GM21381 (cell line): Measurements from ENCODE around the gene GTF3C4.

ENCODE experiments used
- ATAC-seq: cut with Tn5 transposase; IDR thresholded peaks from one replicate; pipeline ENCODE4 v1.9.1; 2021; ENCODE audit warnings: mild to moderate bottlenecking, moderate library complexity; ENCODE audit not compliant: unreplicated experiment

GTF3C4 gene

DNA sequence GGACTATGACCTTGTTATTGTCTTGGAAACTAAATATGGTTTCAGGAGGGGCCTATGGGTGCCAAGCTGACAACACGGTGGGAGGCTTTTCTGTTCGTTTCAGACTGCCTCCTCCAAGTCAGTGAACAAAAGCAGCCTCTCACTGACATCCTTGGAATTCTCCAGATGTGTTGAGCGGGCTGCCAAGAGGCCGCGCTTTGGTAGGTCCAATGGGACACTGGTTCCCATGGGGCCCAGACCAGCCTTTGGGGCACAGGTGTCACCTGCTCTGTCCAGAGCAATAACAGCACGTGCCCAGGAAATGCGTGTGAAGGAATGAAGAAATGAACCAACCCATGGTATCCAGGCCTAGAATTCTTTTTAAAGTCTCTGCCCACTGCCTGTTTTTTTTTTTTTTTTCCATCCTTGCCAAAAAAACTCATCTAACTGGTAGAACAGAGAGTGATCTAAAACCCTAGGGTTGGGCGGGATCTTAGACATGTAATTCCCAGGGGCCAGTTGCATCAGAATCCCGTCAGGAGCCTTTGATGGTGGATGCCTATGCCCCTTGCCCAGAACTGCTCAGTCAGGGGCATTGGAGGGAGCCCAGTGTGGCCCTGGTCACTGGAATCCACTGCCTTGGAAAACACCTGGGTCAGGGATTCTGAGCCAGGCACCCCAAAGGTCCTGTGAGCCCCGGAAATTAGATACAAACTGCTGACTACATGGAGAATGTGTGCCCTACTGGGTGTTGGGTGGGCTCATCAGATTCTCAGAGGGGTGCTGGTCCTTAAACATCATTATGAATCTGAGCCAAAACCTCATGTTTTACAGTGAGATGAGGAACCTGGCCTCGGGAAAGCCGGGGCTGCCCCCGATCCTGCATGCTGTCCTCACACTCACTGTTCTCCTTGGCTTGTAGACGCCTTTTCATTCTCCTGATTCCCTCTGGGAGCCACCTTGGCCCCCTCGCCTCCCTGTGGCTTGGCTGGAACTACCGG, 60.1 kb downstream of the GTF3C4 start:
- ATAC-seq, result no peak

DNA sequence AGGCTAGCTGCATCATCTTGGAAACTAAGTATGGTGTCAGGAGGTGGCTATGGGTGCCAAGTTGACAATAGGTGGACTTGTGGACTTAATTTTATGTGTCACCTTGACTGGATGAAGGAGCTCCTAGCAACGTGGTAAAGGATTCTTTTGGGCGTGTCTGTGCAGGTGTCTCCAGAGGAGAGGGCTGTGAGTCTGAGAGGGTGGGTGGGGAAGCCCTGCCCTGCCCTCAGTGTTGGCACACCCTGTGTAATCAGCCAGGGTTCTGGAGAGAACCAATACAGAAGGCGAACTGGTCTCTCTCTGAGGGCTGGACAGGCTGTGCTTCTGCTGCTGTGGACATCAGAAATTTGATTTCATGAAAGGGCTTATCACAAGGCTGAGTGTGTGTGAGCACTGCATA, 61.0 kb downstream of the GTF3C4 start:
- ATAC-seq, result no peak

DNA sequence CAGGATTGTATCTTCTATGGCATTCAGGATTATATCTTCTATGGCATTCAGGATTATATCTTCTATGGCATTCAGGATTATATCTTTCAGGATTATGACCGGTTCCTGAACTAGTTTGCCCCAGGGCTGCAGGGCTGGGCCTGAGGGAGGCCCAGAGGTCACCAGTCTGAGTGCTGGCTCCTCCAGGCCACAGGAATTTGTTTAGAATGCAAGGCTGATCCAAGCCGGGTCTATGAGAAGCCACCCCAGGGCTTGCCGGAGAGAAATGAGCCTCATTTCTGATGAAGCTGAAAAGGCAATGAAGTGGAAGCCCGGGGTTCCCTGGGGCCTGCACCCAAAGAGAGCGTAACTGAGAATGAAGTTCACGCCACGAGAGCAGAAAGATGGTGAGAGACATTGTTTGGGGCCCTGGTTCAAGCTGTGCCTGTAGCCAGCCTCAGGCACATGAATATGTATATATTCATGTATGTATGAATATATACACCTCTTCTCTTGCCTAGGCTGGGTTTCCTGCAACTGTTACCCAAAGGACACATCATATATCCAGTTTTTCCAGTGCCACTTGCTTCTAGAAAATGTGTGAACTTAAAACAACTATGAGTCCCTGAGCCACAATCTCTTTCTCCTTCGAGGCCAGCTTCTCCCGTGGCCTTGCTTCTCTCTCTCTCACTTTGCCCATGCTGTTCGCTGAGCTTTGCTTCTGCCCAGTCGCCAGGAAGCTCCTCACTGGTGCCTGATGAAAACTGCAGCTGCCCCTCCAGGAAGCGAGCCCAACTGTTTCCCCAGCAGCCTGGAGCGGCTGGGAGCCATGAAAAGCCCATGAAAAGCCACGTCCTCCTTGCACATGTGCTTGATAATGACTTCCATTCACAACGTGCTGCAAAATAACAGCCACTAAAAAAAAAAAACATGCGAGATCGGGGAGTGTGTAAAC, 62.3 kb downstream of the GTF3C4 start:
- ATAC-seq, result no peak

DNA sequence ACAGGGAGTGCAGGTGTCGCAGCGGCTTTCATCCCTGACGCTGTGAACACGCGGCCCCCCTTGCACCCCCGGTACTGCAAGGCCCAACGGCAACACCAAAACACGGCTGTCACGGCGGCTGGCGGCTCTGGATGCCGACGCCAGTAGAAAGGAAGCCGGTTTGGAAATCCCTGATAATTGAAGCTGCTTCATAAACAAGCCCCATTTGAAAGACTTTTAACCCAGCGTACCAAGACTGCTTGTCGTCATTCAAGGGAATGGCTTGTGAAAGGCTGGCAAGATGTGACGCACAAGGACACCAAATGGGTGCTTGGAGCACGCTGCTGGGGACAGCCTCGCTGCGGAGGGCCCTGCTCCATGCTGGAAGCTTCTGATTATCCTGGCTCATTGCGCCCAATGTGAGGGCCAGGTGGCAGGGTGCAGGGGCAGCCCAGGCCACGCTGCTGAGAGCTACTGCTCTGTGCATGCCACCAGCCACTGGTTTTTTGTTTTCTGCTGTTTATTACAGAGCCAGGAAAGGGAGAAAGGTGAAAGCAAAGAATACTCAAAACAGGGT, 63.1 kb downstream of the GTF3C4 start:
- no peak for ATAC-seq

DNA sequence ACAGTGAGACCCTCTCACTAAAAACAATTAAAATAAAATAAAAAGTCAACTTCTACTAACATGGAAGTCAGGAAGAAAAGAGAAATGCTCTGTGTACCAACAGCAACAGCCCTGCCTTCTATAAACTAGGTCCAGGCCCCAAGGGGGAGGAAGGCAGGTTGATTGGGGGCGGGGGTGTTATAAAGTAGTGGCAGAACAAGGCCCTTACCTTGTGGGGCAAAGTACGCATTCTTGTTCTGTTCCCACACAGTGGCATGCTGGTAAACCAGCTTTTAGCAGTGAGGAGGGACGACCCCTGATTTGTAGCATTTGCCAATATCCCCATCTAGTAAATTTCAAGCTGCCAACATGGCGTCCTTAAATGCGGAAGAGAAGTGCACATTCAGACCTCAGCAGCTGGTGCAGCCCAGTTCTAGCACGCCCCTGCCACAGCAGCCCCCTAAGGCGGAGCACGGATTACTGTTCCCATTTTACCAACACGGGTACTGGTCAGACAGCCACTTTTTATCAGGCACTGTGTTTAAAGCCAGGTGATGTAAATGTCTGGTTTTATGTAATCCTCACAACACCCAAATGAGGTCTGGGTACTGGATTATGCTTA, 69.5 kb downstream of the GTF3C4 start:
- ATAC-seq, result no peak

DNA sequence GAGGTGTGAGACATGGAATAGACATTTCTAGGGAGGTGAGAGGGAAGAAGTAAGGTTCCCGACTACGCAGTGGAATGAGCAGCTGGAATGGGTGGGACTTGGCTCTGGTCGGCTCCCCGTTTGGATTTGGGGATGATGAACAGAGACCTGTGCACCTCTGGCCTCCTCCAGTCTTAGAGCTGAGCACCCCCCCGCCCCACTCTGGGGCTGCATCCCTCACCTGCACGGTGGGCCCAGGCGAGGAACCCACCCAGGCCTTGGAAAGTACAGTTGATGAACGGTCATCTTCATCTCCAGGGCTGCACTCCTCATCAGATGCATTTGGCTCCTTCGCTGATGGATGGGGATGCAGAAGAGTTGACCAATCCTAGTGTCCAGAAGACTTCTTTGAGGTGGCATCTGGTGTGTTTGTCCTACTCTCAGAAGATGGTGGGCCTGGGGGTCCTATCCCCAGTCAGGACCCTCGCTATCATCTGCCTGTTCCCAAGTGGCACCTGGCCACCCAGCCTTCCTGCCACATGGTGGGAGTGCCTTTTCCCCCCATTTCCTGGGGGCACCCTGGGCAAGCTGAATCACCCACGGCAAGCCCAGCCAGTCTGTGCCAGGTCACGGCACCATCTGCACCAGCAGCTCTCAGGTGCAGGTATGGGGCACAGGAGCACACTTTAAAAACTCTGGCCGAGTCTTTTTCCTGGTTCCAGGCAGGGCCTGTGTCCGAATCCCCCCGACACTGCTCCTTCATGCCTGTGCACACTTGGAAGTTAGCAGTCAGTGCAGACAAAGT, 70.5 kb downstream of the GTF3C4 start:
- no peak for ATAC-seq

DNA sequence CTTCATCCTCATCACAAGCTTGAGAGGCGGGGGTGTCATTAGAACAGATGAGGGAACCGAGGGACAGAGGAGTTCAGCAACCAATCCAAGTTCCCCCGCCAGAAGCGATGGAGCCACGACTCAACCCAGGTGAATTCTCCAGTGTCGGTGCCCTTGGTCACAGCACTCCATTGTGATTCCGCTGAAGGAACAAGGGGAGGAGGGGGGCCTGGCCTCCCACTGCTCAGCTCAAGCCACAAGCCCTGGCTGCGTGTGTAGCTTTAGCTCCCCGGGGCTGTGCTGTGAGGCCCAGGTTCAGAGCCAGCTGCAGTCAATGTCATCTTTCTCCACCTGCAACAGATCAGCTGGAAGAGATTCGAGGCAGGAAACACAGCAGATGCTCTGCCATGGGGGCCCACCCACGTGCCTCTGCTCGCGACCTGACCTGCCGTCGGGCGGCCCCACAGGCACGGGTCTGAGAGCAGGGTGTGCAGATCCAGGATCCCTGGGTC, 72.6 kb downstream of the GTF3C4 start:
- no peak for ATAC-seq

DNA sequence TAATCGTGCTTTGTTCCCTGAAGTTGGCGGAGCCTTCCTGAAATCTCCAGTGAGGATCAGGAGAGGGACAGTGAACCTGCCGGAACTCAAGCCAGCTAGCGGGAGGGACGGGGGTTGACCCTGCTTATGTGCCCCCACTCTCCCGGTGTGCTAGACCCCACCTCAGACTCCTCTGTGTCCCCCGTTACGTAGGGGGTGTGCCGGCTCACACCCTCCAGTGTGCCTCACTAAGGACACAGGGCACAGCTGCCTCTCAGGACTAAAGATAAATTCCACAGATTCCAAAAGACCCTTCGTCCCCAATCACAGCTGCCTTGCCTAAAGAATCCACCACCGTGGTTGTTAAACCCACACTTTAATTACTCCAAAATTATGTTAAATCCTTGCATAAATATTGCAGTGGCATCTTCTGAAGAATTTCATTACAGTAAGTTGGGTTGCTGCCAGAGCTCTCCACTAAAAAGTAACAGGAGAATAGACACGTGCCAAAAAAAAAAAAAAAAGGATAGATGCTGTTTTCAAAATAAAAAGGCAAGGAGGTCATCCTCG, 73.7 kb downstream of the GTF3C4 start:
- ATAC-seq, result no peak
